ENCODE measurements around the gene KCNH4.

- TF ChIP-seq POLR2A (IDR thresholded peaks at IDR 0.05; ENCODE audit: borderline replicate concordance, extremely low read depth, insufficient read depth, insufficient read length) (no peak), EZH2 (IDR thresholded peaks at IDR 0.05) (no peak), EGR1 (IDR thresholded peaks at IDR 0.05; ENCODE audit: low read depth) (no peak), CTCF (IDR thresholded peaks at IDR 0.05 in 2 of 3, conservative IDR thresholded peaks at IDR 0.05 in 1 of 3; ENCODE audit: borderline replicate concordance in 1 of 3, insufficient read depth in 1 of 3, low read depth in 2 of 3, low read length in 2 of 3) (no peak), SP1 (IDR thresholded peaks at IDR 0.05; ENCODE audit: low read depth) (no peak), ATF3 (IDR thresholded peaks at IDR 0.05) (no peak), ZBTB33 (IDR thresholded peaks at IDR 0.05; ENCODE audit: extremely low read depth, insufficient replicate concordance, low read length) (no peak), MAX (IDR thresholded peaks at IDR 0.05) (no peak), POLR2AphosphoS5 (IDR thresholded peaks at IDR 0.05; ENCODE audit: low read depth, low read length) (no peak), YY1 (IDR thresholded peaks at IDR 0.05; ENCODE audit: extremely low read depth, insufficient replicate concordance, low read depth, low read length) (no peak), EZH2phosphoT487 (IDR thresholded peaks at IDR 0.05; ENCODE audit: borderline replicate concordance) (no peak), RAD21 (IDR thresholded peaks at IDR 0.05; ENCODE audit: low read depth) (no peak), REST (IDR thresholded peaks at IDR 0.05; ENCODE audit: low read depth) (no peak), SRF (IDR thresholded peaks at IDR 0.05; ENCODE audit: low read depth) (no peak)
These were observed 44.7 kb upstream of the KCNH4 start for GRCh38 chr17:42225646-42226045.

Data from HCT116 (cell line).